Caki2 (cell line): ENCODE data around the gene TIA1. TPM values are rescaled to one million over a fixed set of nuclear protein-coding genes. Genes with fewer than 3 reads are reported as not detected.
"Not testable (repeated sequence)": the region's sequence is repeated elsewhere in the genome, so short reads cannot be mapped to it uniquely, and the experiment has no call there.

Source experiments
- DNase-seq: peaks from one replicate; pipeline ENCODE4 v3.0.0-alpha.2; 2015; ENCODE audit warnings: low read depth
- in situ Hi-C: cut with HindIII; loops from 2 replicates; pipeline ENCODE4 v1.10.0; 2016; ENCODE audit warnings: low sequenced_read_pairs, low pct_unique_long_range_greater_than_20kb, mixed read lengths
- total RNA-seq: library from RNA; depleted of rRNA; stranded (reverse); fragments of >200 nt; shearing (Covaris generic); gene quantifications from 2 replicates; pipeline ENCODE4 v1.2.3, GENCODE V29; 2014; ENCODE audit warnings: low replicate concordance; rRNA removed

The TIA1 gene
- total RNA-seq: 40.8 and 64.0 TPM in 2 replicates

GRCh38 chr2:70248181-70248847, at the start of gene TIA1:
Gene TIA1 (minus strand): TSS chr2:70248628. CDS start chr2:70248430, 198 bp downstream.
- peak; percentile 95 for DNase-seq
- in situ Hi-C loops: no loop called here

GRCh38 chr2:70297828-70298227, 49.4 kb upstream of the TIA1 start:
- in situ Hi-C loops, DNase-seq: not testable (repeated sequence)

- DNase-seq: no peak
- in situ Hi-C loops: no loop called here
These were observed 35.2 kb upstream of the TIA1 start for GRCh38 chr2:70283500-70284191.

GRCh38 chr2:70282439-70282838, 34.0 kb upstream of the TIA1 start:
- in situ Hi-C loops: no loop called here
- DNase-seq: no peak

- in situ Hi-C loops: no loop called here
- no peak for DNase-seq
These were observed 31.9 kb upstream of the TIA1 start for GRCh38 chr2:70280242-70280798.

GRCh38 chr2:70270323-70270722, 21.9 kb upstream of the TIA1 start:
- DNase-seq: no peak
- in situ Hi-C loops: no loop called here

GRCh38 chr2:70269422-70270302, 21.2 kb upstream of the TIA1 start:
- in situ Hi-C loops, DNase-seq: not testable (repeated sequence)

GRCh38 chr2:70266925-70267324, 18.5 kb upstream of the TIA1 start:
- in situ Hi-C loops, DNase-seq: not testable (repeated sequence)

- DNase-seq: no peak
- in situ Hi-C loops: no loop called here
These were observed 13.1 kb upstream of the TIA1 start for GRCh38 chr2:70261501-70261900.

GRCh38 chr2:70258532-70258875, 10.1 kb upstream of the TIA1 start:
- in situ Hi-C loops: no loop called here
- DNase-seq: no peak

- no peak for DNase-seq
- in situ Hi-C loops: no loop called here
These were observed 7.3 kb upstream of the TIA1 start for GRCh38 chr2:70255637-70256314.

GRCh38 chr2:70250434-70250833, 2.0 kb upstream of the TIA1 start:
- DNase-seq: no peak
- in situ Hi-C loops: no loop called here

- DNase-seq: no peak
- in situ Hi-C loops: no loop called here
These were observed 856 bp downstream of the TIA1 start for GRCh38 chr2:70247364-70248180.

GRCh38 chr2:70243806-70244584, 4.4 kb downstream of the TIA1 start:
- no peak for DNase-seq
- in situ Hi-C loops: no loop called here

- in situ Hi-C loops: no loop called here
- no peak for DNase-seq
These were observed 5.9 kb downstream of the TIA1 start for GRCh38 chr2:70242552-70242951.

- DNase-seq: no peak
- in situ Hi-C loops: no loop called here
These were observed 7.1 kb downstream of the TIA1 start for GRCh38 chr2:70241340-70241739.

GRCh38 chr2:70240599-70240998, 7.8 kb downstream of the TIA1 start:
- in situ Hi-C loops: no loop called here
- no peak for DNase-seq
